ENCODE data around the gene ADI1.

Gene ADI1

GRCh38 chr2:3480352-3481010, 38.9 kb downstream of the ADI1 start:
- no peak for DNase-seq (ENCODE audit: low read depth in 2 of 2)

GRCh38 chr2:3479430-3480320, 39.7 kb downstream of the ADI1 start:
- no peak for DNase-seq (ENCODE audit: low read depth in 2 of 2)

GRCh38 chr2:3478846-3479385, 40.4 kb downstream of the ADI1 start:
- DNase-seq (ENCODE audit: low read depth in 2 of 2), result no peak

GRCh38 chr2:3476985-3477327, 42.4 kb downstream of the ADI1 start:
- DNase-seq (ENCODE audit: low read depth in 2 of 2), result no peak

GRCh38 chr2:3476321-3476984, 42.9 kb downstream of the ADI1 start:
- no peak for DNase-seq (ENCODE audit: low read depth in 2 of 2)

GRCh38 chr2:3475771-3476170, 43.6 kb downstream of the ADI1 start:
- no peak for DNase-seq (ENCODE audit: low read depth in 2 of 2)

- no peak for DNase-seq (ENCODE audit: low read depth in 2 of 2)
Measured at GRCh38 chr2:3472966-3473365, 46.4 kb downstream of the ADI1 start.

GRCh38 chr2:3472296-3472695, 47.0 kb downstream of the ADI1 start:
- DNase-seq (ENCODE audit: low read depth in 2 of 2), result no peak

GRCh38 chr2:3470856-3471737, 48.2 kb downstream of the ADI1 start:
- DNase-seq (ENCODE audit: low read depth in 2 of 2), result no peak

GRCh38 chr2:3470166-3470651, 49.1 kb downstream of the ADI1 start:
- peak in 1 of 2 experiments; percentile 31 for DNase-seq (ENCODE audit: low read depth in 2 of 2)

GRCh38 chr2:3469486-3469885, 49.8 kb downstream of the ADI1 start:
- DNase-seq (ENCODE audit: low read depth in 2 of 2), result no peak

GRCh38 chr2:3468296-3468988, 50.9 kb downstream of the ADI1 start:
- no peak for DNase-seq (ENCODE audit: low read depth in 2 of 2)

- no peak for DNase-seq (ENCODE audit: low read depth in 2 of 2)
Measured at GRCh38 chr2:3467654-3468053, 51.7 kb downstream of the ADI1 start.

- no peak for DNase-seq (ENCODE audit: low read depth in 2 of 2)
Measured at GRCh38 chr2:3466966-3467365, 52.4 kb downstream of the ADI1 start.

- no peak for DNase-seq (ENCODE audit: low read depth in 2 of 2)
Measured at GRCh38 chr2:3466482-3466863, 52.9 kb downstream of the ADI1 start.

GRCh38 chr2:3465844-3466481, 53.4 kb downstream of the ADI1 start:
- peak; percentile 64 to 70 for DNase-seq (ENCODE audit: low read depth in 2 of 2)

- no peak for DNase-seq (ENCODE audit: low read depth in 2 of 2)
Measured at GRCh38 chr2:3465328-3465727, 54.0 kb downstream of the ADI1 start.

GRCh38 chr2:3464401-3465005, 54.8 kb downstream of the ADI1 start:
- DNase-seq (ENCODE audit: low read depth in 2 of 2), result no peak

- no peak for DNase-seq (ENCODE audit: low read depth in 2 of 2)
Measured at GRCh38 chr2:3463944-3464343, 55.4 kb downstream of the ADI1 start.

All from fibroblast of skin of left quadriceps (primary cell).